ENCODE results near the gene PGF. TPM values are rescaled to one million over a fixed set of nuclear protein-coding genes. Genes with fewer than 3 reads are reported as not detected.

The PGF gene
- polyA plus RNA-seq, 3 donors: 7.2 to 11.4 (median 9.1) TPM

DNA sequence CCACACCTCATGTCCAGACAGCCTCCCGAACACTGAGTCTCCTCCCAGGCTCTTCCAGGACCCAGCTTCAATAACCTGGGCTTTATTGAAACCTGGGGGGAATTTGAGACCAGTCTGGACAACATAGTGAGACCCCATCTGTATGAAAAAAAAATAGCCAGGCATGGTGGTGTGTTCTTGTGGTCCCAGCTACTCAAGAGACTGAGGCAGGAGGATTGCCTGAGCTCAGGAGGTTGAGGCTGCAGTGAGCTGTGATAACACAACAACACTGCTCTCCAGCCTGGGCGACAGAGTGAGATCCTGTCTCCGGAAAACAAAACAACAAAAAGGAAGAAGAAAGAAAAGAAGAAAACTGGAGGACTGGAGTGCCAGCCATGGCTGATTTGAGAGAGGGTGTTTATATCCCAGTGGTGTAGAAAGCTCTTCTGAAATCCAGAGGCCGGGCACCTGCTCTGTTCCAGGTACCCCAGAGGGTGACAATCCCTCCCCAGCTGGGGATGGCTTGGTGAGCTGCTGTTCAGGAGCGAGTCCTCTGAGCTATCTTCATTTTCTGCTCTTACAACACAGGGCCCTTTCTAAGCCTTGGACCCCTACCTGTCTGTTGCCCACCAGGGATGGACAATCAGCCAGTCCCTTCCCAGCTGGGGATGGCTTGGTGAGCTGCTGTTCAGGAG is 6.0 kb upstream of the PGF start:
- no peak for DNase-seq

DNA sequence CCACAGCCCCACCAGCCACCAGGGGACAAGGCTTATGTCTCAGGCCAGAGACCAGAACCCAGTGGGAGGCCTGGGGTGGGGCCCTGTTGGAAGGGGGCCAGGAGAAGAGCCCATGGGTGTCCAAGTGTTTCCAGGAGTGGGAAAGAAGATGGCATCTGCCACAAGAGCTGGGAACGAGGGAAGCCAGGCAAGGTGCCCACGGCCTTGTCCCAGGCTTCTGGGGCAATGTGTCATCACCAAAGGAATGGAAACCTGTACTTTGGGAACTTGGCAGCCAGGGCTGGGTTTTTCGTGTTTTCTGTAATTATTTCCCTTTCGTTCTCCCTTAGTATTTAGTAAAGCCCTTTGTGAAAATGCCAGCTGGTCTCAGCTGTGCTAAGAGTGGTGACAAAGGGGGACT is 5.3 kb upstream of the PGF start:
- no peak for DNase-seq

DNA sequence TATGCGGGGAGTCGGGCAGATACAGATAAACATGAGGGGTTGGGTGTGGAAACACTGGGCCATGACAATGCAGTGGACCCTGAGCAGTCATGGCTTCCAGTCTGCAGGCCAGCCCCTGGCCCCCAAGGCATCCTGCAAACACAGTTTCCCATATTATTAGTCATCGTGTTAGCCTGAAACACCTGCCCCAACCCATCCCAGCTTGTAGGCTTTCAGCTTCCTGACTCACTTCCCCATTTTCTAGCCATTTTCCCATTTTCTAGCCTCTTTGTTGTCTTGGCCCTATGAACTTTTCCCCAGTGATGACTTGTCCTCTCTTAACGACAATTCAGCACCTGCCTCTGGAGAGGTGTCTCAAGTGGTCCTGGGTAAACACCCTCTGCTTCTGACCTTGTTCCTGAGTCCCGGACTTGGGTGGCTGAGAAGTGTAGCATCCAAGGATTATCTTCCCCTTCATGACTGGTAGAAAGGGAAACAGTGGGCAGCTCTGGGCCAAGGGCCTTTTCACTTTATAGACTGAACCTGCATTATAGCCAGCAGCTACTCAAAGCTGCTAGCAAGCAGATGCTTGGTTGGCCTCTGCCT is 4.3 kb upstream of the PGF start:
- DNase-seq: no peak

GRCh38 chr14:74956280-74957072 is 1.1 kb upstream of the PGF start:
- no peak for DNase-seq

- DNase-seq: no peak
Observed at GRCh38 chr14:74956027-74956279, 556 bp upstream of the PGF start.

- no peak for DNase-seq
Observed at GRCh38 chr14:74954947-74955228, 509 bp downstream of the PGF start.

- peak; percentile 77 for DNase-seq
Observed at GRCh38 chr14:74954232-74954946, 1.0 kb downstream of the PGF start.

DNA sequence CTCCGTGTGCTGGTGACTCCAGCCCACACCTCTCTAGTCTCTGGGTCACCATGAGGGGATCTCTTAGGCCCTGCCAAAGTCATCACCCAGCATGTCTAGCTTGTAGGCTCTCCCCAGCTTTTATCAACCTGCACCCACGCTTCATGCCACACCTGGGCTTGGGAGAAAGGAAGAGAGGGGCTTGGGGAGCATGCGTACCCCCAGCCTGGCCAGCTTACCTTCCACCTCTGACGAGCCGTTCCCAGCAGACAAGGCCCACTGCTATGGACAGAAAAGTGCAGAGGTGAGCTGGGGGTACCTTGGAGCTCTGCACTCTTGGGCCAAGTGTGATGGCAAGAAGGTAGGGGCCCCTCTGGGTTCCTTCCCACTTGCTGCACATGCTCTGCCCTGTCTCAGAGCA is 1.7 kb downstream of the PGF start:
- no peak for DNase-seq

- DNase-seq: no peak
Observed at GRCh38 chr14:74952697-74953484, 2.5 kb downstream of the PGF start.

DNA sequence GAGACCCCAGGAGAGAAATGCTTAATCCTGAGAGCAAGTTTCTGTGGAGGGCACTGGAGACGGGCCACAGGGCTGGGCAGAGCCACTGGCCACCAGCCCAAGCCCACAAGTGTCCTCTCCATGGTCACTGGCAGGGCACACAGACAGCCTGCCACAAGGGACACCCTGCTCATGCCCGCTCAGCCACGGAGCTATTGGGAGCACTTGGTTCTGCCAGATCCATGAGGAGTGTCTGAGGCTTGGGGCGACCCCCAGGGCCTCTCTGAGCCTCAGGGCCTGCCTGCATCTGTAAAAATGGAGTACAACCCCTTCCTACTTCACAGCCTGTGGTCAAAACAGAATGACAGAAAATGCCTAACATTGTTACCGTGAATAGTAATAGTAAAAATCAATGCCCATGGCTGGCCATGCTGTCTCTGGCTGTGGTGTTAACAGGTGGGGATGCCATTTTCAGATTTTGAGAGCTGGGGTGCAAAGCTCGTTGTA is 3.2 kb downstream of the PGF start:
- no peak for DNase-seq

- DNase-seq: no peak
Observed at GRCh38 chr14:74951443-74952179, 3.8 kb downstream of the PGF start.

GRCh38 chr14:74950795-74951442 is 4.5 kb downstream of the PGF start:
- DNase-seq: no peak

DNA sequence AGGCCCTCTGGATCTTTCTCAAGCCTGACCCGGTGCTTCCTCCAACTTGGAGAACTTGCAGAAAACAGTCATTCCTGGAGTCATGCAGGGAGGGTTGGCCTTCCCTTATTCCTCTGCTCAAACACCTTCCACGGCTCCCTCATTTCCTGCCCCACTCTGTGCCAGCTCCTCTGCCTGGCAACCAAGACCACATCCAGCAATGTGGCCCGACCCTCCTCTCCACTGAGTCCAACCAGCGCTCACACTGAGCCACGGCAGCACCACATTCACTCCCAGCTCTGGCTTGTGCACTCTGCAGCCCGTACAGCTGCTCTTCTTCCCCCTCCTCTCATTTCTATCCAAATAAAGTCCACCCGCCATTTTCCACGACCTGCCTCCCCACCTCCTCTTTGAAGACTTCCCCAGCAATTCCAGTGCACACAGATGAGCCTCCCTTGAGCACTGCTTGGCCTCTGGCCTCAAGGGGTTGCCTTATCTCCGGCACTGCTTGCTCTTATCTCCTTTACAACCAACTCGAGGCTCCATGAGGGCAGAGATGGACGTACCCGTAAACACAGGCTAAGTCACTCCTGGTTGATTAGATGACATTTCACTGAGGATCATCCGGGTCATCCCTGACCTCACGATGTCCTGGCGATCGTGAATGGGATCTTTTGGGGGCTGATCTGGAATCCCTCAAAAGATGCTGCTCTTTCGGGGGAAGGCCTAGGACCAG is 5.4 kb downstream of the PGF start:
- DNase-seq: no peak

DNA sequence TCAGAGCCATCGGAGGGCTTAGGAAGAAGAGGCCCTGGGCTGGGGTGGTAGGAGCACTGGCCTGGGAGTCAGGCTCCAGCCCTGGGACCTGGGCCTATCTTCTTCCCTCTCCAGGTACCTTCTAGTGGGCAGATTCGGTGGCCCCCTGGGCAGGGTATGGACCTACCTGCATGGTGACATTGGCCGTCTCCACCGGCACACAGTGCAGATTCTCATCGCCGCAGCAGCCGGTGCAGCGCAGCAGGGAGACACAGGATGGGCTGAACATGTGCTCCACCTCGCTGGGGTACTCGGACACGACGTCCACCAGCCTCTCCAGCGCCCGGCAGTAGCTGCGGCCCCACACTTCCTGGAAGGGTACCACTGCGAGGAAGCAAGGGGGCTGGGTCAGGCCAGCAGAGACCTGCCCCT is 6.2 kb downstream of the PGF start:
- DNase-seq: no peak

GRCh38 chr14:74948228-74949175 is 6.9 kb downstream of the PGF start:
- DNase-seq: no peak

DNA sequence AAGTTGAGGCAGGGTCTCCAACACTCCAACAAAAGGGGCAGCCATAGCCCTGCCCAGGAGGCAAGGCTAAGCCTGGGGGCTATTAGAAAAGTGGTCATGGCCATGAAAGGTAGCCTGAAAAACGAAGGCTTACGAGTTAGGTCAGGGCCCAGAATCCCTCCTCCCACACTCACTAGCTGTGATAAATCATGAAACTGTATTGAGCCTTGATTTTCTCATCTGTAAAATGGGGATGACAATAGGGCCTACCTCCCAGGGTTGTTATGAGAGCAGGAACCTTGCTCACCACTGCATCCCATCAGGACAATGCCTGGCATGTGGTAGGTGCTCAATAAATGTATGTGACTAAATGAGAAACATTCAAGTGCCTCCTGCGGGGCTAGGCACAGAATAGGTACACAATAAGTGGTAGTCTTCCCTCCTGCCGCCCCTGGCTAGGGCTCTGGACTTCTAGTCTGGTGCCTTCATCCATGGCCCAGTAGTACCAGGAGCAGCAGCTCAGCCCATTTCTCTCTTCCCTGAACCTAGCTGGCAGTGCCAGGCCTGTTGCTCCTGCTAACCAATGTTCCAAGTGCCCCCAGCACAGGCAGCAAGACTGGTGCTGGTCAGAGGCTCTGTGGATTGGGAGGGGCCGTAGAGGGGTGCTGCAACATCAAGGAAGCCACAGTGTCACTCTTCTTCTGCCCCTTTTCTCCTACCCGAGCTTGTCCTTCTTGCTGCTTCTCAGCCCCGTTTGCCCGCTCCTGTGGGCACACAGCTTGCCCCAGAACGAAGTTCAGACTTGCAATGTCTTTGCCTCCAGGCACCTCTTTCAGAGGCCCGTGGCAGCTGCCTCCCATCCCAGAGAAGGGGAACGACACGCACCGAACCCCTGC is 7.8 kb downstream of the PGF start:
- no peak for DNase-seq

DNA sequence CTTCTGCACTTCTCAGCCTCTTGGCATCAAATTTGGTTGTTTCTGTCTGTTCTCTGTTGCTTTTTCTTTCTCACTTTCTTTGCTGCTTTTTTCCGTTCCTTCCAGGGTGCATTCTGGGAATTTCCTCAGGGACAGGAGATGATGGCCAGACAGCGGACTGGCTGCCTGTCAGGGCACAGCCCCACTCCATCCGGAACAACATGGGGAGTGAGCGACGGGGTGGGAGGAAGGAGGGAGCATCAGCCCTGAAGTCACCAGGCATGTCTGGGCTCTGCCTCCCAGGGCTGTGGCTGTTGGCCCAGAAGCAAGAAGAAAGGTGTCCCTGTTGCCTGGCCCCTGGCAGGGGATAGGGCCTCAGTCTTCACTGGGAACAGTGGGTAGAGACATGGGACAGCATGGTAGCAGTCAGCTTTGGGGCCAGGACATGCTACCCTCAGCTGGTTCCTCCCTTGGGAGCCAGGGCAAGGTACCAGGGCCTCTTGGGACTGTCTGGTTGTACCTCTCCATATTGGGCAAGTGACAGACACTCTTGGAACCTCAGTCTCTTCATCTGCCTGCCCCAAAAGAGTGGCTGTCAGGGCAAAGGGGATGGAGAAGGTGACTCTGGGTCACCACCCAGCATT is 8.6 kb downstream of the PGF start:
- DNase-seq: no peak
